DOHH2 (cell line): ENCODE results near the gene CPXM2.

Experiments used
- H3F3A ChIP-seq: fragments of 200-600 bp; sonication (generic), shearing (Covaris generic); 2 replicates; pipeline ENCODE4 v1.6.0; 2016; ENCODE audit warnings: antibody characterized with exemption, mild to moderate bottlenecking; ENCODE audit not compliant: control insufficient read depth, insufficient read depth
- H3K27ac ChIP-seq: fragments of 200-600 bp; sonication (generic); 2 replicates; pipeline ENCODE4 v1.5.1; 2014; ENCODE audit warnings: low read depth, mild to moderate bottlenecking, low read length, moderate library complexity
- H3K27me3 ChIP-seq: fragments of 200-600 bp; sonication (generic); 2 replicates; pipeline ENCODE4 v1.6.1; 2014; ENCODE audit warnings: mild to moderate bottlenecking, low read length, mixed read lengths; ENCODE audit not compliant: control insufficient read depth
- H3K36me3 ChIP-seq: fragments of 200-600 bp; sonication (generic); 2 replicates; pipeline ENCODE4 v1.6.1; 2014; ENCODE audit warnings: mild to moderate bottlenecking, low read length, moderate library complexity, mixed read lengths; ENCODE audit not compliant: control insufficient read depth
- H3K4me1 ChIP-seq: fragments of 200-600 bp; sonication (generic); 2 replicates; pipeline ENCODE4 v1.6.1; 2014; ENCODE audit warnings: mild to moderate bottlenecking, low read length, mixed read lengths; ENCODE audit not compliant: control insufficient read depth
- H3K4me2 ChIP-seq: fragments of 200-600 bp; sonication (generic); 2 replicates; pipeline ENCODE4 v1.6.0; 2014; ENCODE audit warnings: mild to moderate bottlenecking, low read length, moderate library complexity
- H3K4me3 ChIP-seq: fragments of 200-600 bp; sonication (generic); 2 replicates; pipeline ENCODE4 v1.5.1; 2014; ENCODE audit warnings: mild to moderate bottlenecking, low read length, mixed read lengths
- H3K79me2 ChIP-seq: fragments of 200-600 bp; sonication (generic); 2 replicates; pipeline ENCODE4 v1.6.1; 2014; ENCODE audit warnings: mild to moderate bottlenecking, low read length, mixed read lengths; ENCODE audit not compliant: control insufficient read depth
- H3K9me2 ChIP-seq: fragments of 200-600 bp; sonication (generic); replicated peaks from 2 replicates; pipeline ENCODE4 v1.6.1; 2014; ENCODE audit warnings: mild to moderate bottlenecking, low read length, mixed read lengths; ENCODE audit not compliant: control insufficient read depth
- H3K9me3 ChIP-seq: fragments of 200-600 bp; sonication (generic); 2 replicates; pipeline ENCODE4 v1.6.1; 2014; ENCODE audit warnings: antibody characterized with exemption, low read length, mixed read lengths; ENCODE audit not compliant: control insufficient read depth, insufficient read depth
- H4K20me1 ChIP-seq: fragments of 200-600 bp; sonication (generic); 2 replicates; pipeline ENCODE4 v1.6.0; 2014; ENCODE audit warnings: low read depth, mild to moderate bottlenecking, antibody characterized with exemption, low read length, moderate library complexity; ENCODE audit not compliant: control insufficient read depth, insufficient read depth
- EZH2phosphoT487 ChIP-seq: fragments of 200-600 bp; sonication (generic); IDR thresholded peaks from 2 replicates; pipeline ENCODE4 v1.6.1; 2017; ENCODE audit warnings: borderline replicate concordance, mild to moderate bottlenecking, antibody characterized with exemption, low read length, moderate library complexity, mixed read lengths
- TF ChIP-seq, protein P1 (sequence below): fragments of 200-600 bp; sonication (generic); IDR thresholded peaks from one replicate; pipeline ENCODE4 v1.5.1; 2014; ENCODE audit warnings: antibody characterized with exemption, mild to moderate bottlenecking, low read depth, low read length; ENCODE audit not compliant: poor library complexity, severe bottlenecking

The CPXM2 gene

DNA sequence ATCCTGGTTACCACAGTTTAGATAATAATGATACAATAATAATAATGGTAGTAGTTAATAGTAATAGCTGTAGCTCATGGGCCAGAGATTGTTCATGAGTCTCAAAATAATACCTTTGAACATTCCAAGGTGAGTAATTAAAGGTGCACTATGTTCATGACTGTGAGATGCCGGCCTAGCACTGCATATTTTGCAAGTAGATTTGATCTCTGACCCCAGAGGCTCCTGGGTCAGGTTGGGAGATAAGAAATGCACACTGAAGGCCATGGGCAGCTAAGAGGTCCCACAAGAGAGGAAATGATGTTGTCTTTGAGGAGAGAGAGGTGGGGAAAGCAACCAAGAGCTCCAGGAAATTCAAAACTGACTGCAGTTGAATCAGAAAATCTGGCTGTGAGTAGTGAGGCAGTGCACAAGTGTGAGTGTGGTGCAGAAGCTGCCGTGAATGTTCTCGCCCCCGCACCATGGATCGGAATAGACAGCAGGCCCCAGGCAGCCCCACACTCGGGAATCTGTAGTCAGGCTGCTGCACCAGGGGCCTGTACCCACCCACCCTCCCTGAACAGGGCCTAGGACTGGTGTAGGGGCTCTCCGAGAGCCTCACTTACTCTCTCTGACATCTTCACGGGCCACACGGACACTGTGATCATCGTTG is 11.9 kb downstream of the CPXM2 start:
- H3K36me3 ChIP-seq, result no peaks in the 10 kb centered on the region
- no peaks in the 10 kb centered on the region for H3F3A ChIP-seq
- no peaks in the 10 kb centered on the region for H4K20me1 ChIP-seq
- no peak overlapping the region for H3K27ac ChIP-seq
- H3K4me3 ChIP-seq, result no peak overlapping the region
- H3K27me3 ChIP-seq, result no peaks in the 10 kb centered on the region
- H3K9me3 ChIP-seq, result peaks cover 5% of the 10 kb centered on the region; the same call in 1 of the 2 replicates
- TF ChIP-seq, protein P1, sequence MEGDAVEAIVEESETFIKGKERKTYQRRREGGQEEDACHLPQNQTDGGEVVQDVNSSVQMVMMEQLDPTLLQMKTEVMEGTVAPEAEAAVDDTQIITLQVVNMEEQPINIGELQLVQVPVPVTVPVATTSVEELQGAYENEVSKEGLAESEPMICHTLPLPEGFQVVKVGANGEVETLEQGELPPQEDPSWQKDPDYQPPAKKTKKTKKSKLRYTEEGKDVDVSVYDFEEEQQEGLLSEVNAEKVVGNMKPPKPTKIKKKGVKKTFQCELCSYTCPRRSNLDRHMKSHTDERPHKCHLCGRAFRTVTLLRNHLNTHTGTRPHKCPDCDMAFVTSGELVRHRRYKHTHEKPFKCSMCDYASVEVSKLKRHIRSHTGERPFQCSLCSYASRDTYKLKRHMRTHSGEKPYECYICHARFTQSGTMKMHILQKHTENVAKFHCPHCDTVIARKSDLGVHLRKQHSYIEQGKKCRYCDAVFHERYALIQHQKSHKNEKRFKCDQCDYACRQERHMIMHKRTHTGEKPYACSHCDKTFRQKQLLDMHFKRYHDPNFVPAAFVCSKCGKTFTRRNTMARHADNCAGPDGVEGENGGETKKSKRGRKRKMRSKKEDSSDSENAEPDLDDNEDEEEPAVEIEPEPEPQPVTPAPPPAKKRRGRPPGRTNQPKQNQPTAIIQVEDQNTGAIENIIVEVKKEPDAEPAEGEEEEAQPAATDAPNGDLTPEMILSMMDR, result no peak
- no peak for TF ChIP-seq EZH2phosphoT487
- no peaks in the 10 kb centered on the region for H3K9me2 ChIP-seq
- H3K4me1 ChIP-seq, result no peaks in the 10 kb centered on the region
- H3K4me2 ChIP-seq, result no peak overlapping the region
- H3K79me2 ChIP-seq, result no peaks in the 10 kb centered on the region

DNA sequence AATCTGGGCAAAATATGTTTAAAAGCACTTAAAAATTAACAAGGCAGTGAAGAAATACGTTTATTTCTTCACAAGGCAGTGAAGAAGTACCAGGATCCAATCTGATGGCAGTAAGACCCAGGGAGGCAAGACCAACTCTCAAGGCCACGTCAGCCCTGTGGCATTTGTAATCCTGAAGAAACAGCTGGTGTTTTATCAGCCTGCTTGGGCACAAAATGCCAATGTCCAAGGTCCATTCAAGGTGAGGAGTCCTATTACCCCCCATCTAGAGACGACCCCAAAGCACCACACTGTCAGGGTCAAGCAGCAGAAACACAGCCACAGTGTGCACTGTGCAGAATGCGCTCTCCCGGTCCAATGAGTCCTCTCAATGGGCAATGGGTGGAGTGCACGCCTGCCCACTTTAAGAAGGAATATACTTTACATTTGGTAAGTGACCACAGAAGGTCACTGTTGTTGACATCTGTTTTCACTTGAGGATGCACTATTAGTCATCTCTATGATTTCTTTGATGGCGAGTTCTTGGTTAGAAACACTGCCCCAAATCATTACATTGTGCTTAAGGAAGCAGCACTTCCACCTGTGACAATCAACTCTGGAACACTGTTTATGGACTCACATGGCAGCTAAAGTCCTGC is 12.8 kb downstream of the CPXM2 start:
- H3K79me2 ChIP-seq, result no peaks in the 10 kb centered on the region
- no peaks in the 10 kb centered on the region for H4K20me1 ChIP-seq
- no peaks in the 10 kb centered on the region for H3F3A ChIP-seq
- H3K27me3 ChIP-seq, result no peaks in the 10 kb centered on the region
- peaks cover 5% of the 10 kb centered on the region; the same call in 1 of the 2 replicates for H3K9me3 ChIP-seq
- no peaks in the 10 kb centered on the region for H3K9me2 ChIP-seq
- no peak overlapping the region for H3K4me3 ChIP-seq
- no peaks in the 10 kb centered on the region for H3K36me3 ChIP-seq
- no peak overlapping the region for H3K4me2 ChIP-seq
- H3K27ac ChIP-seq, result no peak overlapping the region
- no peaks in the 10 kb centered on the region for H3K4me1 ChIP-seq
- no peak for TF ChIP-seq EZH2phosphoT487
- TF ChIP-seq, protein P1, result no peak

DNA sequence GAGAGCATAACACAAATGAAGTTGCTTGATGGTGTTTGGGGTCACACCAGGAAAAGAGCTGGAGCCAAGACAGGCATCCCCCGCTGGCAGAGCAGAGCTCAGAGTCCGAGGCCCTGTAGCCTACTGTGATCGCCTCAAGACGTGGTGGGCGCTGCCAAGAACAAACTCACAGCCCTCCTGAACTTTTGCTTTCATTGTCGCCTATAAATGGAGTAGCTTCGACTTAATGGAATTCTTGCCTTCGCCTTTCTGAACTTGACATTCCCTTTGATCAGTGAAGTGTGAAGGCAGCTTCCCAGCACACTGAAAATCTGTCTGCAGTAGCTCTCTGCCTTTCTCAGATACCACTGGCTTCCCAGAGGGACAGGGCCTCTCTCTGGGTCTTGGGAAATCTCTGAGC is 21.3 kb downstream of the CPXM2 start:
- H3K36me3 ChIP-seq, result no peaks in the 10 kb centered on the region
- no peak overlapping the region for H3K4me2 ChIP-seq
- no peaks in the 10 kb centered on the region for H3F3A ChIP-seq
- TF ChIP-seq, protein P1, result no peak
- no peak for TF ChIP-seq EZH2phosphoT487
- H3K4me1 ChIP-seq, result no peaks in the 10 kb centered on the region
- H3K4me3 ChIP-seq, result no peak overlapping the region
- H3K27me3 ChIP-seq, result no peaks in the 10 kb centered on the region
- peaks cover 2% of the 10 kb centered on the region; the same call in 1 of the 2 replicates for H3K9me3 ChIP-seq
- H3K79me2 ChIP-seq, result no peaks in the 10 kb centered on the region
- no peaks in the 10 kb centered on the region for H4K20me1 ChIP-seq
- no peaks in the 10 kb centered on the region for H3K9me2 ChIP-seq
- H3K27ac ChIP-seq, result no peak overlapping the region
